Neural cell (in vitro differentiated cells): ENCODE measurements around the gene ADAMTS2. TPM values are rescaled to one million over a fixed set of nuclear protein-coding genes. Genes with fewer than 3 reads are reported as not detected.

Source experiments
- H2AFZ ChIP-seq: fragments of 200-600, 300-800 bp; sonication (generic), shearing (Covaris generic); 2 replicates; pipeline ENCODE4 v1.6.0; 2014; ENCODE audit warnings: low read depth, mild to moderate bottlenecking, antibody characterized with exemption, low read length, moderate library complexity
- H3F3A ChIP-seq: fragments of 200-600 bp; shearing (Covaris generic); 2 replicates; pipeline ENCODE4 v1.6.1; 2016; ENCODE audit warnings: mild to moderate bottlenecking, moderate library complexity, mixed read lengths, antibody characterized with exemption, low read length; ENCODE audit not compliant: insufficient read depth, poor library complexity, severe bottlenecking
- H3K27ac ChIP-seq: fragments of 200-600, 300-800 bp; sonication (generic), shearing (Covaris generic); 2 replicates; pipeline ENCODE4 v1.5.1; 2014; ENCODE audit warnings: mild to moderate bottlenecking, low read length, moderate library complexity
- H3K27me3 ChIP-seq: fragments of 300-800, 200-600 bp; sonication (generic), shearing (Covaris generic); 2 replicates; pipeline ENCODE4 v1.6.0; 2014; ENCODE audit warnings: mild to moderate bottlenecking, low read depth, low read length, moderate library complexity; ENCODE audit not compliant: insufficient read depth
- H3K36me3 ChIP-seq: fragments of 300-800, 200-600 bp; sonication (generic), shearing (Covaris generic); 2 replicates; pipeline ENCODE4 v1.5.1; 2014; ENCODE audit warnings: mild to moderate bottlenecking, antibody characterized with exemption, low read length, moderate library complexity; ENCODE audit not compliant: insufficient read depth
- H3K4me2 ChIP-seq: fragments of 300-800, 200-600 bp; sonication (generic), shearing (Covaris generic); 2 replicates; pipeline ENCODE4 v1.6.0; 2014; ENCODE audit warnings: mild to moderate bottlenecking, low read length
- H3K4me3 ChIP-seq: fragments of 300-800, 200-600 bp; sonication (generic), shearing (Covaris generic); 2 replicates; pipeline ENCODE4 v1.5.1; 2014; ENCODE audit warnings: mild to moderate bottlenecking, low read length, moderate library complexity
- H3K79me2 ChIP-seq: fragments of 200-600 bp; shearing (Covaris generic); replicated peaks from 2 replicates; pipeline ENCODE4 v1.6.0; 2014; ENCODE audit warnings: mild to moderate bottlenecking, low read length, moderate library complexity; ENCODE audit not compliant: insufficient read depth
- H3K9ac ChIP-seq: fragments of 300-800, 200-600 bp; sonication (generic), shearing (Covaris generic); 2 replicates; pipeline ENCODE4 v1.6.1; 2016; ENCODE audit warnings: mild to moderate bottlenecking, low read length, mixed read lengths
- H3K9me2 ChIP-seq: fragments of 200-600 bp; shearing (Covaris generic); 2 replicates; pipeline ENCODE4 v1.6.1; 2016; ENCODE audit warnings: mild to moderate bottlenecking, low read length, mixed read lengths; ENCODE audit not compliant: insufficient read depth
- H3K9me3 ChIP-seq: fragments of 200-600, 300-800 bp; sonication (generic), shearing (Covaris generic); 2 replicates; pipeline ENCODE4 v1.6.1; 2016; ENCODE audit warnings: mild to moderate bottlenecking, mixed run types, low read length, moderate library complexity, mixed read lengths
- H4K20me1 ChIP-seq: fragments of 200-600 bp; shearing (Covaris generic); 2 replicates; pipeline ENCODE4 v1.6.1; 2016; ENCODE audit warnings: mild to moderate bottlenecking, mixed run types; ENCODE audit not compliant: insufficient read depth
- EP300 ChIP-seq: fragments of 450-650 bp; conservative IDR thresholded peaks from 2 replicates; pipeline ENCODE4 v1.6.1; 2014; ENCODE audit warnings: antibody characterized with exemption, mild to moderate bottlenecking, moderate library complexity; ENCODE audit not compliant: poor library complexity, severe bottlenecking
- MXI1 ChIP-seq: fragments of 450-650 bp; conservative IDR thresholded peaks from 2 replicates; pipeline ENCODE4 v1.6.1; 2014; ENCODE audit warnings: antibody characterized with exemption, mild to moderate bottlenecking; ENCODE audit not compliant: poor library complexity, severe bottlenecking
- POLR2AphosphoS5 ChIP-seq: IDR thresholded peaks from 2 replicates; pipeline ENCODE4 v1.6.1; 2012
- RAD21 ChIP-seq: fragments of 450-650 bp; conservative IDR thresholded peaks from 2 replicates; pipeline ENCODE4 v1.6.1; 2014; ENCODE audit warnings: antibody characterized with exemption, mild to moderate bottlenecking, moderate library complexity
- SMC3 ChIP-seq: fragments of 450-650 bp; conservative IDR thresholded peaks from 2 replicates; pipeline ENCODE4 v1.6.1; 2014; ENCODE audit warnings: antibody characterized with exemption, mild to moderate bottlenecking, moderate library complexity; ENCODE audit not compliant: poor library complexity
- TAF1 ChIP-seq: IDR thresholded peaks from 2 replicates; pipeline ENCODE4 v1.6.1; 2012; ENCODE audit warnings: low read depth
- polyA plus RNA-seq: library from polyadenylated mRNA; depleted of rRNA; stranded (reverse); fragments of >200 nt; gene quantifications from 2 replicates; pipeline ENCODE4 v1.2.3, GENCODE V29; 2014
- TF ChIP-seq, protein P1 (sequence below): IDR thresholded peaks from 2 replicates; pipeline ENCODE4 v1.6.1; 2012; ENCODE audit warnings: borderline replicate concordance
- TF ChIP-seq, protein P2 (sequence below): fragments of 450-650 bp; IDR thresholded peaks from 2 replicates; pipeline ENCODE4 v1.5.1; 2014; ENCODE audit warnings: antibody characterized with exemption, mild to moderate bottlenecking, moderate library complexity; ENCODE audit not compliant: poor library complexity, severe bottlenecking

The ADAMTS2 gene
- polyA plus RNA-seq, 1 donor from 2014 or later, result 0.61 TPM

DNA sequence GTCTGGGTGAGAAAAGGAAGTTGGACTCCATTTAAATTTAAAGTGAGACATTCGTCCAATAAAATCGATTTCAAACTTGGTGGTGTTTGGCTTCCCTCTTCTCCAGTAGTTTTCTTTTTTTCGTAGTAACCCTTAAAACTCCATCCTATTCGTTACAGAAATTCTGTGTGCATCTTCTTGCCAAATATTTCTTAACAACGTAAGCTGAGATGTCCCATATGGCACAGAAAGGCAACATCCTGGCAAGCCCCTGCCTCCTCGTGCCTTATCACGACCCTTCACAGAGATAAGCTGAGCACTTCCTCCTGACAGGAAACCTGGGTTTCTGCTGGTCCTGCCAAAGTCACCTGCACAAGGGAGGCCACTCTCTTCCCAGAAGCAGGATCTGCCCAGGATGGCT is 11.8 kb upstream of the ADAMTS2 start:
- H3K9me3 ChIP-seq, result no peaks in the 10 kb centered on the region
- no peaks in the 10 kb centered on the region for H3F3A ChIP-seq
- no peak overlapping the region for H3K4me3 ChIP-seq
- H3K79me2 ChIP-seq, result no peaks in the 10 kb centered on the region
- H4K20me1 ChIP-seq, result no peaks in the 10 kb centered on the region
- H3K27me3 ChIP-seq, result no peaks in the 10 kb centered on the region
- H3K9me2 ChIP-seq, result no peaks in the 10 kb centered on the region
- H3K9ac ChIP-seq, result no peak overlapping the region
- no peak overlapping the region for H2AFZ ChIP-seq
- H3K27ac ChIP-seq, result no peak overlapping the region
- H3K36me3 ChIP-seq, result no peaks in the 10 kb centered on the region
- TF ChIP-seq TAF1 (no peak), RAD21 (no peak)
- H3K4me2 ChIP-seq, result no peak overlapping the region

DNA sequence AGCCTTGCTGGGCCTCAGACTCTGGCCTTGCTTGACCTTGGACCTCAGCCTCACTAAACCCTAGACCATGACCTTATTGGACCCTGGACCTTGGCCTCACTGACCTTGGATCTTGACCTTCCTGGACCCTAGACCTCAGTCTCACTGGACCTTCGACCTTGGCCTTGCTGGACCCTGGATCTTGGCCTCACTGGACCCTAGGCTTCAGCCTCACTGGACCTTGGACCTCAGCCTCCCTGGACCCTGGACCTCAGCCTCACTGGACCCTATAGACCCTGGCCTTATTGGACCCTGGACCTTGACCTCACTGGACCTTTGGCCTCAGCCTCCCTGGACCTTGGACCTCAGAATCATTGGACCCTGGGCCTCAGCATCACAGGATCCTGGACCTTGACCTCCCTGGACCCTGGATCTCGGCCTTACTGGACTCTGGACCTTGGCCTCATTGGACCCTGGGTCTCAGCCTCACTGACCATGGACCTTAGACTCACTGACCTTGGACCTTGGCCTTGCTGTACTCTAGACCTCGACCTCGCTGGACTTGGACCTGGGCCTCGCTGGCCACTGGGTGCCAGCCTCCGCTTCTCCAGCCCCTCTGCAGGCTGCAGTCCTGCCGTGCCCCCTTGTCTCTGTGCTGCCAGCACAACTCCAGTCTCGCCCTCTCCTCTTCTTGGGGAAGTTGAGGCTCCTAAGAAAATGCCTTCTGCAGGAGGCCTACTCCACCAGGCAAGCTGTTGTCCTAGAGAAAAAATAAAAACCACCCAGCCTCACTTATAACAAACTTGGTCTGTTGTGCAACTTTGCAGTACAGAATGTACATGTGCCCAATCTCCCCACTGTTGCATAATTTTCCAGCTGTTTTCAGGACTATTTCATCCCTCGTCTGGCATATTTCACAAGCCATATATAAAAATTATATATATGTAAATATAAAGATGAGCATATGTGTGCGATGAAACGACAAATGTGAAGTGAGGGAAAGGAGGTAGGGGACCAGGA is 11.0 kb upstream of the ADAMTS2 start:
- Histone ChIP-seq H3K4me2 (no peak overlapping the region), H3K9me2 (no peaks in the 10 kb centered on the region), H4K20me1 (no peaks in the 10 kb centered on the region), H3K79me2 (no peaks in the 10 kb centered on the region), H2AFZ (no peak overlapping the region), H3K36me3 (no peaks in the 10 kb centered on the region), H3K4me3 (no peak overlapping the region), H3K9ac (no peak overlapping the region), H3F3A (no peaks in the 10 kb centered on the region), H3K9me3 (no peaks in the 10 kb centered on the region), H3K27me3 (no peaks in the 10 kb centered on the region), H3K27ac (no peak overlapping the region)
- no peak for TF ChIP-seq TAF1
- no peak for TF ChIP-seq SMC3
- TF ChIP-seq RAD21, result no peak
- TF ChIP-seq, protein P1, sequence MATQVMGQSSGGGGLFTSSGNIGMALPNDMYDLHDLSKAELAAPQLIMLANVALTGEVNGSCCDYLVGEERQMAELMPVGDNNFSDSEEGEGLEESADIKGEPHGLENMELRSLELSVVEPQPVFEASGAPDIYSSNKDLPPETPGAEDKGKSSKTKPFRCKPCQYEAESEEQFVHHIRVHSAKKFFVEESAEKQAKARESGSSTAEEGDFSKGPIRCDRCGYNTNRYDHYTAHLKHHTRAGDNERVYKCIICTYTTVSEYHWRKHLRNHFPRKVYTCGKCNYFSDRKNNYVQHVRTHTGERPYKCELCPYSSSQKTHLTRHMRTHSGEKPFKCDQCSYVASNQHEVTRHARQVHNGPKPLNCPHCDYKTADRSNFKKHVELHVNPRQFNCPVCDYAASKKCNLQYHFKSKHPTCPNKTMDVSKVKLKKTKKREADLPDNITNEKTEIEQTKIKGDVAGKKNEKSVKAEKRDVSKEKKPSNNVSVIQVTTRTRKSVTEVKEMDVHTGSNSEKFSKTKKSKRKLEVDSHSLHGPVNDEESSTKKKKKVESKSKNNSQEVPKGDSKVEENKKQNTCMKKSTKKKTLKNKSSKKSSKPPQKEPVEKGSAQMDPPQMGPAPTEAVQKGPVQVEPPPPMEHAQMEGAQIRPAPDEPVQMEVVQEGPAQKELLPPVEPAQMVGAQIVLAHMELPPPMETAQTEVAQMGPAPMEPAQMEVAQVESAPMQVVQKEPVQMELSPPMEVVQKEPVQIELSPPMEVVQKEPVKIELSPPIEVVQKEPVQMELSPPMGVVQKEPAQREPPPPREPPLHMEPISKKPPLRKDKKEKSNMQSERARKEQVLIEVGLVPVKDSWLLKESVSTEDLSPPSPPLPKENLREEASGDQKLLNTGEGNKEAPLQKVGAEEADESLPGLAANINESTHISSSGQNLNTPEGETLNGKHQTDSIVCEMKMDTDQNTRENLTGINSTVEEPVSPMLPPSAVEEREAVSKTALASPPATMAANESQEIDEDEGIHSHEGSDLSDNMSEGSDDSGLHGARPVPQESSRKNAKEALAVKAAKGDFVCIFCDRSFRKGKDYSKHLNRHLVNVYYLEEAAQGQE, result no peak
- TF ChIP-seq POLR2AphosphoS5, result no peak
- no peak for TF ChIP-seq EP300

DNA sequence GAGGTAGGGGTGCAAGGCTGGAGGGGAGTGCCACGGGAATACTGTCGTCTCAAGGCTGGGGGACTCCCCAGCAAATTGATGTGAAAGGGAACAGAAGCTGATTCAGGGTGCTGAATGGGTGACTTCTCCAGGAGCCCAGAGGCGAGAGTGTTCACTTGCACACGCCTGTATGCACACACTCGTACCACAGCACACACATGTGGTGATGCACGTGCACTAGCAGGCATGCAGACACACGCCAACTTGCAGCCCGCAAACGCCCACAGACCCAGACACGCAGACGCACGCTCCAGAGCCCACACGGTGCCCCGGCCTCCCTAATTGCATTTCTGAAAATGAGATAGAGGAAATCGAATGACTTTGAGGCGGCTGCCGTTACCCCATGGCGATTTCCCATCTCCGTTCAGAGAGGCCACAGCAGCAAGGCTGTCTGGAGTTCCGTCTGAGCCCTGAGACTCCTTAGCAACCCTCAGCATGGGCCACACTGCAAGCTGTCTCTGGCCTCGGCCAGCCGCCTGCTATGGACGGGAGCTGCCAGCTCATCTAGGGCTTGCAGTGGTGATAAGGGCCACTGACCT is 9.1 kb upstream of the ADAMTS2 start:
- H3K9me3 ChIP-seq, result no peaks in the 10 kb centered on the region
- H3K4me2 ChIP-seq, result no peak overlapping the region
- no peaks in the 10 kb centered on the region for H3K79me2 ChIP-seq
- no peaks in the 10 kb centered on the region for H3K36me3 ChIP-seq
- H4K20me1 ChIP-seq, result no peaks in the 10 kb centered on the region
- H3K27ac ChIP-seq, result no peak overlapping the region
- no peaks in the 10 kb centered on the region for H3K9me2 ChIP-seq
- H2AFZ ChIP-seq, result no peak overlapping the region
- no peak overlapping the region for H3K4me3 ChIP-seq
- no peak overlapping the region for H3K9ac ChIP-seq
- TF ChIP-seq EP300 (no peak), POLR2AphosphoS5 (no peak), RAD21 (no peak), TAF1 (no peak), MXI1 (no peak)
- TF ChIP-seq, protein P2, sequence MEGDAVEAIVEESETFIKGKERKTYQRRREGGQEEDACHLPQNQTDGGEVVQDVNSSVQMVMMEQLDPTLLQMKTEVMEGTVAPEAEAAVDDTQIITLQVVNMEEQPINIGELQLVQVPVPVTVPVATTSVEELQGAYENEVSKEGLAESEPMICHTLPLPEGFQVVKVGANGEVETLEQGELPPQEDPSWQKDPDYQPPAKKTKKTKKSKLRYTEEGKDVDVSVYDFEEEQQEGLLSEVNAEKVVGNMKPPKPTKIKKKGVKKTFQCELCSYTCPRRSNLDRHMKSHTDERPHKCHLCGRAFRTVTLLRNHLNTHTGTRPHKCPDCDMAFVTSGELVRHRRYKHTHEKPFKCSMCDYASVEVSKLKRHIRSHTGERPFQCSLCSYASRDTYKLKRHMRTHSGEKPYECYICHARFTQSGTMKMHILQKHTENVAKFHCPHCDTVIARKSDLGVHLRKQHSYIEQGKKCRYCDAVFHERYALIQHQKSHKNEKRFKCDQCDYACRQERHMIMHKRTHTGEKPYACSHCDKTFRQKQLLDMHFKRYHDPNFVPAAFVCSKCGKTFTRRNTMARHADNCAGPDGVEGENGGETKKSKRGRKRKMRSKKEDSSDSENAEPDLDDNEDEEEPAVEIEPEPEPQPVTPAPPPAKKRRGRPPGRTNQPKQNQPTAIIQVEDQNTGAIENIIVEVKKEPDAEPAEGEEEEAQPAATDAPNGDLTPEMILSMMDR, result no peak
- H3K27me3 ChIP-seq, result no peaks in the 10 kb centered on the region
- H3F3A ChIP-seq, result no peaks in the 10 kb centered on the region
